Breast epithelium (tissue), 4 donors: Measurements from ENCODE around the gene GPR15. TPM values are rescaled to one million over a fixed set of nuclear protein-coding genes. Genes with fewer than 3 reads are reported as not detected.

Source experiments
- DNase-seq, 2 donors: peaks; one replicate each; pipeline ENCODE4 v3.0.0-alpha.2; 2019; ENCODE audit warnings: low spot score in 2 of 2
- H3K27ac ChIP-seq, 2 donors: fragments of 200-600 bp; sonication (generic) in 1 of 2; one replicate each; pipeline ENCODE4 v1.5.1; 2016 to 2019; ENCODE audit warnings: mild to moderate bottlenecking in 1 of 2
- H3K27me3 ChIP-seq, 2 donors: fragments of 200-600 bp; sonication (generic) in 1 of 2; one replicate each; pipeline versions ENCODE4 v1.5.1 to v1.6.0; 2017 to 2019; ENCODE audit warnings: control low read depth in 1 of 2, mild to moderate bottlenecking in 1 of 2
- H3K36me3 ChIP-seq: fragments of 200-600 bp; one replicate; pipeline ENCODE4 v1.5.1; 2019
- H3K4me1 ChIP-seq, 2 donors: fragments of 200-600 bp; sonication (generic); one replicate each; pipeline ENCODE4 v1.5.1; 2016 to 2019; ENCODE audit warnings: control low read depth in 1 of 2
- H3K4me3 ChIP-seq, 3 donors: fragments of 200-600 bp; sonication (generic); 1 replicate in 2 of 3; 2 replicates in 1 of 3; pipeline ENCODE4 v1.5.1; 2016 to 2019; ENCODE audit warnings: mild to moderate bottlenecking in 3 of 3, moderate library complexity in 2 of 3
- H3K9me3 ChIP-seq, 2 donors: fragments of 200-600 bp; sonication (generic) in 1 of 2; one replicate each; pipeline ENCODE4 v1.5.1; 2016 to 2019; ENCODE audit warnings: control low read depth in 1 of 2
- CTCF ChIP-seq, 3 donors: fragments of 450-650 bp; IDR thresholded peaks; one replicate each; pipeline ENCODE4 v1.5.1; 2016 to 2017; ENCODE audit warnings: antibody characterized with exemption in 3 of 3, mild to moderate bottlenecking in 3 of 3, moderate library complexity in 3 of 3
- POLR2A ChIP-seq: fragments of 450-650 bp; IDR thresholded peaks from one replicate; pipeline ENCODE4 v1.6.1; 2016; ENCODE audit warnings: antibody characterized with exemption, mild to moderate bottlenecking, moderate library complexity
- POLR2AphosphoS5 ChIP-seq, 3 donors: sonication (generic); formaldehyde crosslinking; IDR thresholded peaks; one replicate each; pipeline ENCODE4 v1.6.1; 2017; ENCODE audit warnings: antibody characterized with exemption in 3 of 3
- intact Hi-C: fragments of 100-400 bp; cut with DNase I; formaldehyde crosslinking; loops from one replicate; pipeline ENCODE4 v1.15.1; 2023; ENCODE audit warnings: low total_unique reads
- total RNA-seq, 3 donors: library from RNA; depleted of rRNA; stranded (reverse); fragments of >200 nt; gene quantifications; one replicate each; pipeline ENCODE4 v1.1.0, GENCODE V29; 2016

GPR15 gene
- total RNA-seq, 3 donors from 2014 or later: 0.59 to 1.6 TPM; not detected in 1

- no peaks in the 10 kb centered on the region for H3K27me3 ChIP-seq
- H3K4me3 ChIP-seq: no peak overlapping the region
- no peaks in the 10 kb centered on the region for H3K9me3 ChIP-seq
- DNase-seq: no peak
- H3K4me1 ChIP-seq: no peaks in the 10 kb centered on the region
- no peaks in the 10 kb centered on the region for H3K36me3 ChIP-seq
- TF ChIP-seq CTCF (IDR thresholded peaks at IDR 0.05) (no peak), POLR2A (no peak), POLR2AphosphoS5 (IDR thresholded peaks at IDR 0.05) (no peak)
- intact Hi-C loops: no loop called here
- H3K27ac ChIP-seq: no peak overlapping the region
Observed at GRCh38 chr3:98513091-98513511, 18.7 kb upstream of the GPR15 start.

- no peaks in the 10 kb centered on the region for H3K36me3 ChIP-seq
- no peak overlapping the region for H3K27ac ChIP-seq
- H3K9me3 ChIP-seq: no peaks in the 10 kb centered on the region
- intact Hi-C loops: no loop called here
- H3K27me3 ChIP-seq: no peaks in the 10 kb centered on the region
- no peak for TF ChIP-seq POLR2A
- TF ChIP-seq CTCF (IDR thresholded peaks at IDR 0.05): no peak
- TF ChIP-seq POLR2AphosphoS5 (IDR thresholded peaks at IDR 0.05): no peak
- no peaks in the 10 kb centered on the region for H3K4me1 ChIP-seq
- DNase-seq: no peak
- no peak overlapping the region for H3K4me3 ChIP-seq
Observed at GRCh38 chr3:98513736-98514135, 18.0 kb upstream of the GPR15 start.

GRCh38 chr3:98514948-98515347 lies 16.8 kb upstream of the GPR15 start:
- Histone ChIP-seq H3K27me3 (no peaks in the 10 kb centered on the region), H3K4me3 (no peak overlapping the region), H3K27ac (no peak overlapping the region), H3K36me3 (no peaks in the 10 kb centered on the region), H3K4me1 (no peaks in the 10 kb centered on the region), H3K9me3 (no peaks in the 10 kb centered on the region)
- intact Hi-C loops: no loop called here
- TF ChIP-seq POLR2A: no peak
- TF ChIP-seq CTCF (IDR thresholded peaks at IDR 0.05): no peak
- TF ChIP-seq POLR2AphosphoS5 (IDR thresholded peaks at IDR 0.05): no peak
- no peak for DNase-seq

- Histone ChIP-seq H3K9me3 (no peaks in the 10 kb centered on the region), H3K4me3 (no peak overlapping the region), H3K36me3 (no peaks in the 10 kb centered on the region), H3K27ac (no peak overlapping the region), H3K4me1 (no peaks in the 10 kb centered on the region), H3K27me3 (no peaks in the 10 kb centered on the region)
- no peak for TF ChIP-seq POLR2AphosphoS5 (IDR thresholded peaks at IDR 0.05)
- no peak for TF ChIP-seq CTCF (IDR thresholded peaks at IDR 0.05)
- TF ChIP-seq POLR2A: no peak
- DNase-seq: no peak
- intact Hi-C loops: no loop called here
Observed at GRCh38 chr3:98518816-98519215, 13.0 kb upstream of the GPR15 start.

GRCh38 chr3:98519351-98519750 lies 12.4 kb upstream of the GPR15 start:
- Histone ChIP-seq H3K36me3 (no peaks in the 10 kb centered on the region), H3K9me3 (no peaks in the 10 kb centered on the region), H3K4me3 (no peak overlapping the region), H3K27me3 (no peaks in the 10 kb centered on the region), H3K4me1 (no peaks in the 10 kb centered on the region), H3K27ac (no peak overlapping the region)
- TF ChIP-seq CTCF (IDR thresholded peaks at IDR 0.05) (no peak), POLR2AphosphoS5 (IDR thresholded peaks at IDR 0.05) (no peak), POLR2A (no peak)
- intact Hi-C loops: no loop called here
- no peak for DNase-seq
